Measurements from ENCODE around the gene PIGO.

DNA sequence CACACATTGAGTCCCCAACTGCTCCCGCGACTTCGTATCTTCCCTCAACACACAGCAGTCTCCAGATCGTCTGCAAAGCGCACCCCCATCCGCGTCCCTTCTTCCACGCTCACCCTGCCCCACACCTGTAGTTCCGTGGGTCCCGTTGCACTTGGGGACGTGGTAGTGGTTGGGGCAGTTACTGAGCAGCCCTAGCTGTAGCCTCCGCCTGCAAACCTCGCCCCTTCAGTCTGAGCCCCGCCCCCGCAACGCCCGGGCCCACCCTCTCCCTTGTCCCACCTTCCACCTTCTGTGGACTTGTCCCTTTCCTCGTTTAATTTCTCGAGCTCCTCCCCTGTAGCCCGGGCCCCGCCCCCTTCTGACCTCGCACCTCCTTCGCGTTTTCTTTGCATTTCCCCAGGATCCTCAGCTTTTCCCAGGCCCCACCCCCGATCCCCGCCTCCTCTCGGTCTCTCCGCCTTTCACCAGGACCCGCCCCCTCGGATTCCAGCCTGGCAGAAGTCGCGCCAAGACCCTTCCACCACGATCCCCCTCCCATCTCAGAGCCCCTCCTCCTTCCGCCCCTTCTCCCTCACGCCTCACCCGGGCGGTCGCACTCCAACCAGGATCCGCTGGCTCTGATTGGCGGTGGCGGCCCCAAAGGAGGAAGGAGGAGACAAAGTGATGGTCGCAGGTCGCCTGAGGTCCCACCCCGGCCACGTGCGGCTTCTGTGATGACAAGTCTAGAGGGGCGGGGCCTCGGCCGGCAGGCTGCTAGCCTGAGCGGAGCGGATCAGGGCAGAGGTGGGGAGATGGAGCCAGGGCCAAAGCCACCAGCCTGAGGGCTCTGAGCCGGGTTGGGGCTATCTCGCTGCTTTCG lies 19.5 kb upstream of the PIGO start, which contains the start of gene ATOSB:
- TF ChIP-seq CTCF (conservative IDR thresholded peaks at IDR 0.05; ENCODE audit: low read depth in 2 of 2) (no peak), NANOG (IDR thresholded peaks at IDR 0.05; ENCODE audit: borderline replicate concordance) (no peak), EZH2 (IDR thresholded peaks at IDR 0.05; ENCODE audit: low read depth, unreplicated experiment) (no peak), ETS1 (IDR thresholded peaks at IDR 0.05) (no peak)

All from GM23338 (cell line).